Pancreas (tissue), 10 donors: Measurements from ENCODE around the gene DTX2. TPM values are rescaled to one million over a fixed set of nuclear protein-coding genes. Genes with fewer than 3 reads are reported as not detected.
"Not testable (repeated sequence)": the region's sequence is repeated elsewhere in the genome, so short reads cannot be mapped to it uniquely, and the experiment has no call there.

ENCODE experiments used
- ATAC-seq, 4 donors: fragments of 200-7000 bp; cut with Tn5 transposase; one replicate each; pipeline versions ENCODE4 v1.8.0 to v1.9.1; 2020; ENCODE audit warnings: mild to moderate bottlenecking in 4 of 4, moderate library complexity in 4 of 4
- DNase-seq, 6 donors: peaks; one replicate each; pipeline ENCODE4 v3.0.0-alpha.2; 2020
- FAIRE-seq: peaks from 2 replicates; lab custom pipeline; 2012; peaks lifted over from hg19 to GRCh38; lab: Jason Lieb, UNC
- H3K27ac ChIP-seq, 4 donors: fragments of 200-600 bp; sonication (generic); 1 replicate in 3 of 4; 2 replicates in 1 of 4; pipeline versions ENCODE4 v1.5.0 to v1.8.0; 2020
- H3K27me3 ChIP-seq, 4 donors: fragments of 200-600 bp; one replicate each; pipeline ENCODE4 v1.8.0; 2021
- H3K36me3 ChIP-seq, 3 donors: fragments of 200-600 bp; sonication (generic) in 1 of 3; one replicate each; pipeline versions ENCODE4 v1.5.0 to v1.8.0; 2020 to 2021
- H3K4me1 ChIP-seq, 3 donors: fragments of 200-600 bp; one replicate each; pipeline ENCODE4 v1.8.0; 2021
- H3K4me3 ChIP-seq, 4 donors: fragments of 200-600 bp; sonication (generic) in 2 of 4; one replicate each; pipeline versions ENCODE4 v1.5.0 to v1.8.0; 2020 to 2021
- H3K9me3 ChIP-seq, 4 donors: fragments of 200-600 bp; one replicate each; pipeline ENCODE4 v1.8.0; 2021
- CTCF ChIP-seq, 4 donors: fragments of 200-600 bp; sonication (generic) in 3 of 4; IDR thresholded peaks; one replicate each; pipeline versions ENCODE4 v1.5.0 to v1.8.0; 2021; ENCODE audit warnings: antibody characterized with exemption in 4 of 4
- WGBS, 2 donors: extraction: QIAGEN DNeasy Blood & Tissue Kit; methylation state at CpG; one replicate each; pipeline ENCODE4 v1.1.7; 2013; 5-methylcytosine and 5-hydroxymethylcytosine counted together
- intact Hi-C, 3 donors: fragments of 100-400 bp; cut with DNase I; formaldehyde crosslinking; loops; one replicate each; pipeline versions ENCODE4 v1.11.1 to v1.14.2; 2022
- polyA plus RNA-seq, 2 donors: library from polyadenylated mRNA; stranded (reverse); fragments of 200-250 nt; gene quantifications; one replicate each; pipeline ENCODE4 v1.2.3, GENCODE V29; 2013
- total RNA-seq, 6 donors: library from RNA; stranded (reverse); fragmentation: NEBNext Ultra II Directional in 4 of 6; extraction: Animal tissue kit (Norgen Biotek cat#: 25700) in 4 of 6; gene quantifications; one replicate each; pipeline versions ENCODE4 v1.2.1 to v1.2.4, GENCODE V29; 2021 to 2023
- donor health status: healthy with polysubstance abuse.
- donor health status: DM: no; HTN: no; CAD: no; lungs with moderate emphysema.
- donor health status: DM: no; HTN: no; CAD: no.
- donor health status: control.
- donor health status: control.
- donor health status: Bipolar disorder and iron deficiency.
- donor health status: DM: yes; HTN: yes; CAD: no.
- donor health status: DM: no; HTN: no; CAD: no.
- donor health status: DM: no; HTN: no; CAD: no.
- donor health status: DM: yes; HTN: yes; CAD: no.

DTX2 gene
- total and polyA plus RNA-seq, 8 donors = 11.5 to 52.4 (median 16.5) TPM

DNA sequence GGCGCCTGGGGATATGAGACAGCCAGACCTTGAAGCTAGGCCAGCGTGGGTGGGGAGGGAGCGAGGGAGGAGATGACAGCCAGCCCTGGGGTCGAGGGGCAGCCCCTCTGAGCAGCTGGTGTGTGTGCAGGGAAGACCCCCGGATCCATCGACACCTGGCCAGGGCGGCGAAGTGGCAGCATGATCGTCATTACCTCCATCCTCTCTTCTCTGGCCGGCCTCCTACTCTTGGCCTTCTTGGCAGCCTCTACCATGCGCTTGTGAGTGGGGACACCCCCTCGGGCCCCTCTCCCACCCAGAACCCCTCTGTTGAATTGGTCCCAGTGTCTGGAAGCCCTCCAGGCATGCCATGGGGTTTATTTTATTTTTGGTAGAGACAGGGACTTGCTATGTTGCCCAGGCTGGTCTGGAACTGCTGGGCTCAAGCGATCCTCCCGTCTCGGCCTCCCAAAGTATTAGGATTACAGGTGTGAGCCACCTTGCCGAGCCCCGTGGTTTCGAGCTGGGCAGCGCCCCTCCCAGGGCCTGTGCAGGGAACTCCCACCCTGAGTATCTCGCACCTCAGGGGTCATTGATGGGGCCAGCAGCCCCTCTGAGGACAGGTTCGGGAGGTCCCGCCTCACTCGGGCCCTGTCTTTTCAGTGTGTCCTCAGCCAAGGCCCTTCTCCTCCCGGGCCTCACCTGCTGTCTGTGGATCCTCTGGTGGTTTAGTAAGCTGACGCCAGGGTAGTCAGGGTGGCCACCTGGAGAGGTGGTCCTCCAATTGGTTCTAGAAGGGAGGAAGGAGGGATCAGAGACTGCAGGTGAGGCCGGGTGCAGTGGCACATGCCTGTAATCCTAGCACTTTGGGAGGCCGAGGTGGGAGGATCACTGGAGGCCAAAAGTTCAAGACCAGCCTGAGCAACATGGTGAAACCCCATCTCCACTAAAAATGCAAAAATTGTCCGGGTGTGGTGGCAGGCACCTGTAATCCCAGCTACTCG lies 52.6 kb downstream of the DTX2 start:
- no peak for FAIRE-seq
- Histone ChIP-seq H3K27me3 (no peaks in the 10 kb centered on the region), H3K36me3 (no peaks in the 10 kb centered on the region), H3K9me3 (no peaks in the 10 kb centered on the region), H3K27ac (no peak overlapping the region), H3K4me1 (no peaks in the 10 kb centered on the region), H3K4me3 (no peak overlapping the region)
- TF ChIP-seq CTCF (IDR thresholded peaks at IDR 0.05) = no peak
- 86 to 89% methylated on average over 29 of the region's 29 CpGs for WGBS, 2 donors
- intact Hi-C loops = no loop called here
- peak in 1 of 6 donors; percentile 37 for DNase-seq
- no peak for ATAC-seq

- intact Hi-C loops = no loop called here
- no peak overlapping the region for H3K27ac ChIP-seq
- WGBS, 2 donors = 85 to 87% methylated on average over 9 to 16 of the region's 16 CpGs
- no peaks in the 10 kb centered on the region for H3K27me3 ChIP-seq
- FAIRE-seq = no peak
- no peak overlapping the region for H3K4me3 ChIP-seq
- ATAC-seq = no peak
- no peaks in the 10 kb centered on the region for H3K36me3 ChIP-seq
- H3K9me3 ChIP-seq = no peaks in the 10 kb centered on the region
- DNase-seq = peak in 1 of 6 donors; percentile 52
- no peaks in the 10 kb centered on the region for H3K4me1 ChIP-seq
- no peak for TF ChIP-seq CTCF (IDR thresholded peaks at IDR 0.05)
Observed at GRCh38 chr7:76514926-76515771, 53.6 kb downstream of the DTX2 start.

- WGBS, 2 donors = 9 to 10% methylated on average over 32 of the region's 32 CpGs
- H3K27ac ChIP-seq = no peak overlapping the region
- H3K4me1 ChIP-seq = no peaks in the 10 kb centered on the region
- no peak overlapping the region for H3K4me3 ChIP-seq
- DNase-seq = peak in 1 of 6 donors; percentile 81
- TF ChIP-seq CTCF (IDR thresholded peaks at IDR 0.05) = peak in 2 of 4 donors; percentile 39 to 50
- intact Hi-C loops = no loop called here
- FAIRE-seq = no peak
- H3K36me3 ChIP-seq = no peaks in the 10 kb centered on the region
- no peaks in the 10 kb centered on the region for H3K27me3 ChIP-seq
- peak in 2 of 4 donors; percentile 71 to 78 for ATAC-seq
- H3K9me3 ChIP-seq = no peaks in the 10 kb centered on the region
Observed at GRCh38 chr7:76515999-76516443, 54.5 kb downstream of the DTX2 start.

DNA sequence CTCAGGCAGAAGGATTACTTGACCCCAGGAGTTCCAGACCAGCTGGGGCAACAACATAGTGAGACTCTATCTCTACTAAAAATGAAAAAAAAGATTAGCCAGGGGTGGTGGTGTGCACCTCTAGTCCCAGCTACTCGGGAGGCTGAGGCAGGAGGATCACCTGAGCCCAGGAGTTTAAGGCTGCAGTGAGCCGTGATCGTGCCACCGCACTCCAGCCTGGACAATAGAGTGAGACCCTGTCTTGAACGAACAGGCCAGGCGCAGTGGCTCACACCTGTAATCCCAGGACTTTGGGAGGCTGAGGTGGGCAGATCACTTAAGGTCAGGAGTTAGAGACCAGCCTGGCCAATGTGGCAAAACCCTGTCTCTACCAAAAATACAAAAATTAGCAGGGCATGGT lies 55.4 kb downstream of the DTX2 start:
- H3K4me1 ChIP-seq, FAIRE-seq, H3K27ac ChIP-seq, H3K27me3 ChIP-seq, H3K4me3 ChIP-seq, H3K36me3 ChIP-seq, H3K9me3 ChIP-seq, ATAC-seq, DNase-seq, intact Hi-C loops: not testable (repeated sequence)
- WGBS, 2 donors = 83 to 85% methylated on average over 6 of the region's 6 CpGs

DNA sequence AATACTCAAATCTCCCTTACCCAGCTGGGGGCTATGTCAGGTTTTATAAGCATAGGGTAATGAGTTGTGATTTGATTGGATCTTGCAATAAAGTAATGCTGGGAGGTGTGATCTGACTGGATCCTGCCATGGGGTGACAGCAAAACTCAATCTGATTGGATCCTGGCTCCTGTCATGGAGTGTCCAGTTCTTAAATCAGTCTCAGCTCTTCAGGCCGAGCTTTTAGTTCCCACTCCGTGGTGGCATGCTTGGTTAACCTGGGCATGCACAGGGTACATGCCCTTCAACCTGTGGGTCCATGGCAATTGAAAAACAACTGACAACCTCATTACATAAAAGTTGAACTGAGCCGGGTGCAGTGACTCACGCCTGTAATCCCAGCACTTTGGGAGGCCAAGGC lies 64.7 kb downstream of the DTX2 start:
- H3K36me3 ChIP-seq, H3K27ac ChIP-seq, FAIRE-seq, H3K4me3 ChIP-seq, H3K27me3 ChIP-seq, DNase-seq, H3K9me3 ChIP-seq, H3K4me1 ChIP-seq, intact Hi-C loops, ATAC-seq: not testable (repeated sequence)
- 78 to 100% methylated on average over 2 of the region's 4 CpGs for WGBS, 2 donors

DNA sequence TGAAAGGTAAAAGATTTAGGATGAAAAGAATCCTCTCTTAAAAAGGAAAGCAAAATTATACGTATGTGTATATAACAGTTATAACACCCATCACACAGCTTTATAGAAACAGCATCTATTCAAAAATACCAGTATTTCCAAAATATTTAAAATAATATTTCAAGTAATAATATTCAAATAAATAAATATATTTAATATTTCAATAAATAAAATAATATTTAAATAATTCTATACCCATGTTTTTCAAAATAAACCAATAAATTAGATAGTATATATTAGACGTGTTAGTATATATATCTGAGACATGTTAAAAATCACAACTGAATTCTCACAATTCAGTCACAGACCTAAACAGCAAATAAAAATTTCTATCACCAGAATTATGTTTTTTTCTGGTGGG lies 70.1 kb downstream of the DTX2 start:
- DNase-seq, ATAC-seq: not testable (repeated sequence)
- 73 to 85% methylated on average over 2 of the region's 2 CpGs for whole genome bisulfite sequencing, 2 donors

DNA sequence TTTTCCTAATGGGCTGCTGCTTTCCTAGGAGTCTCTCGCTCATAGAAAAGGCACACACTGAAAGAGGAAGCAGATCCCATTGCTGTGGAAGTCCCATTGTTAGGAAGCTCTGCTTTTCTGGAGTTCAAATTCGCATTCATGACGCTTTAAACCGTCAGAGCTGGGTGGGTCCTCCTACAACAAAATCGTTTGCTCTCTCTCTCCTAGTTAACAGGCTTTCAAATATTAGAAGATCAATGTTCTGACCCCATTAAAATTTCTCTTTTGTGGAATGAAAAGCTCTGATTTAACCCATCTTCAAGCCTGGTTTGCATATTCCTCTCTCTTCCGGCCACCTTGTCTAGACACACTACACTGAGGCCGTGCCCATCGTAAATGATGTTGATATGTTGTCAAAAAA lies 81.7 kb downstream of the DTX2 start, which contains the start of gene SPDYE16:
Gene SPDYE16 (minus strand): TSS at position 101 of the 400 bp plus-strand sequence. CDS start 1,838 bp downstream, outside the sequence.
- FAIRE-seq, H3K9me3 ChIP-seq, H3K27me3 ChIP-seq, H3K27ac ChIP-seq, intact Hi-C loops, H3K36me3 ChIP-seq, H3K4me1 ChIP-seq, DNase-seq, ATAC-seq, H3K4me3 ChIP-seq: not testable (repeated sequence)
- WGBS, 2 donors = no CpG with 5 or more reads among the region's 8 CpGs

More for the DNA sequence above, 70.1 kb downstream of the DTX2 start:
- intact Hi-C loops, H3K27me3 ChIP-seq, FAIRE-seq, H3K9me3 ChIP-seq, H3K4me3 ChIP-seq, H3K36me3 ChIP-seq, H3K27ac ChIP-seq, H3K4me1 ChIP-seq: not testable (repeated sequence)

DNA sequence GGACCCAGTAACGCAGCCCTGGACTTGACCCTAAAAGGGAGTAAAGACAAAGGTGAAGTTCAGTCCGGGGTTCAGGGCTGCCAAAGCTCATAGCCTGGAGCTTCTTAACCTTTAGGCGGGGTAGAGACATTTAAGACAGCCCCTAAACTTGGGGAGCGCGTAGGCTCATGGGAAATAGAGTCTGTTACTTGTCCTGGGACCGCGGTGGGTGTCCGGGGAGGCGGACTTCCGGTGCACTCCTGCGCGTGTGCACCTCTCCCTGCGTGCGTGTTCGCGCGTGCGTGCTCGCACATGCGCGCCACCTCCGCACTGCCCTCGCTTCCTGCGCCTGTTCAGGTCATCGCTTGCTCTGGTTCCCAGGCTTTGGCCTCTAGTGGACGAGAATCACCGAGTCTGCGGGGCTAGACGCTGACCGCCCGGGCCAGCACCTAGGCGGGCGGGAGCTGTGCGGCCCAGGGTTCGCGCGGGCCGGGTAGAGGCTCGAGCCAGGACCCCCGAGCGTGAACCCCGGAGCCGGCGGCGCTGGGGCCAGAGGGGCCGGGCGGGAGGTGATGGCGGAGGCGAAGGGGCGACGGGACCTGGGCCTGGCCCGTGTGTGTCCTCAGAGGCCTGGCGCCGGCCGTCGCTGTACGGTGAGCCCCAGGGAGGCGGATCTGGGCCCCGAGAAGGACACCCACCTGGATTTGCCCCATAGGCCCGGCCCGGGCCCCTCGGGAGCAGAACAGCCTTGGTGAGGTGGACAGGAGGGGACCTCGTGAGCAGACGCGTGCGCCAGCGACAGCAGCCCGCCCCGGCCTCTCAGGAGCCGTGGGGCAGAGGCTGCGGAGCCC lies 87.7 kb downstream of the DTX2 start:
- FAIRE-seq, H3K4me1 ChIP-seq, H3K36me3 ChIP-seq, intact Hi-C loops, H3K27me3 ChIP-seq, H3K9me3 ChIP-seq: not testable (repeated sequence)
- peak overlapping the region; percentile 73 to 92 (median 84) for H3K27ac ChIP-seq
- peak; percentile 100 for ATAC-seq
- H3K4me3 ChIP-seq = peak overlapping the region; percentile 86 to 94 (median 90)
- DNase-seq = peak; percentile 84 to 96 (median 90)
- whole genome bisulfite sequencing, 2 donors = 0 to 1% methylated on average over 43 to 71 of the region's 71 CpGs
